Thoracic aorta (tissue), 2 donors: ENCODE results near the gene PSMG2. TPM values are rescaled to one million over a fixed set of nuclear protein-coding genes. Genes with fewer than 3 reads are reported as not detected.

Source experiments
- ATAC-seq: fragments of 150-250 bp; one replicate; pipeline ENCODE4 v1.8.0; 2017; ENCODE audit warnings: low read depth; ENCODE audit not compliant: insufficient number of reproducible peaks, low FRiP score
- DNase-seq: peaks from one replicate; pipeline ENCODE4 v3.0.0-alpha.2; 2020; ENCODE audit warnings: low spot score
- H3K27ac ChIP-seq, 2 donors: fragments of 200-600 bp; sonication (generic); 1 replicate in 1 of 2; 2 replicates in 1 of 2; pipeline ENCODE4 v1.5.1; 2016; ENCODE audit warnings: mild to moderate bottlenecking in 2 of 2, moderate library complexity in 2 of 2
- H3K27me3 ChIP-seq: fragments of 200-600 bp; sonication (generic); replicated peaks from 2 replicates; pipeline ENCODE4 v1.6.0; 2016; ENCODE audit warnings: mild to moderate bottlenecking; ENCODE audit not compliant: insufficient read depth
- H3K36me3 ChIP-seq: fragments of 200-600 bp; sonication (generic); one replicate; pipeline ENCODE4 v1.5.1; 2016
- H3K4me1 ChIP-seq, 2 donors: fragments of 200-600 bp; sonication (generic); 1 replicate in 1 of 2; 2 replicates in 1 of 2; pipeline versions ENCODE4 v1.5.1 to v1.6.0; 2016; ENCODE audit warnings: low read depth in 2 of 2, mild to moderate bottlenecking in 1 of 2; ENCODE audit not compliant: control insufficient read depth in 1 of 2
- H3K4me3 ChIP-seq: fragments of 200-600 bp; sonication (generic); 2 replicates; pipeline ENCODE4 v1.5.1; 2016; ENCODE audit warnings: mild to moderate bottlenecking
- H3K9me3 ChIP-seq: fragments of 200-600 bp; sonication (generic); 2 replicates; pipeline ENCODE4 v1.5.1; 2016
- total RNA-seq, 2 donors: library from RNA; depleted of rRNA; stranded (reverse); fragments of >200 nt; gene quantifications; one replicate each; pipeline versions ENCODE4 v1.1.0 to v1.2.3, GENCODE V29; 2016
- TF ChIP-seq, protein P1 (sequence below): fragments of 200-600 bp; sonication (generic); IDR thresholded peaks from one replicate; pipeline ENCODE4 v1.5.1; 2019; ENCODE audit warnings: antibody characterized with exemption

The PSMG2 gene
- total RNA-seq, 2 donors from 2014 or later = 64.6 to 65.9 TPM

DNA sequence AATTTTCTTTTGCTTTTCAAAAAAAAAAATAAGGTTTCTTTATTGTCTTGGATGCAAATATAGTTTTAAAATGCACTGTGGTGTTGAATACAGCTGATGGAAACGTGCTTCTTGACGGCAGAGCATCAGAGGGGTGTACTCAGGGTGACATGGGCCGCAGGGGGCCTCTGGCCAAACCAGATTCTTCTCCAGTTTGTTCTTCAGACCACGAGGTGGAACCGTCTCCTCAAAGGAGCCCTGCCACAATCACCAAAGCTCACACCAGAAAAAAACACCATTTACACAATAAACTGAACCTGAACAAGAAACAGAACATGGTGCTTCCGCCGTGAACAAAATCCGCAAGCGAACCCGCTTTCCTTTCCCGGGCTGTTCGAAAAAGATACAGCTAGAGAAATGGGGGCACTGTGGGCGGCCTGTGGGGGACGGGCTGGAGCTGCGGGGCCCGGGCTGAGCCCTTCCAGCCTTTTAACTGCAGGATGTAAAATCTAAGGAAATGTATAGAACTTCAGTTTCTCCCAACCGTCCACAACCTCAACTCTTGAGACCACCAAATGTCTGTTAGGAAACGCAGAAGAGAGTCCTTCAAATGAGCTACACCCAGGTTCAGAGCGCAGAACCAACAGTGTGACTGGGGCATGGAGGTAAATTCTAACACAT lies 34.5 kb downstream of the PSMG2 start:
- H3K9me3 ChIP-seq = no peaks in the 10 kb centered on the region
- no peak overlapping the region for H3K4me3 ChIP-seq
- ATAC-seq (no peak), DNase-seq (no peak)
- TF ChIP-seq, protein P1, sequence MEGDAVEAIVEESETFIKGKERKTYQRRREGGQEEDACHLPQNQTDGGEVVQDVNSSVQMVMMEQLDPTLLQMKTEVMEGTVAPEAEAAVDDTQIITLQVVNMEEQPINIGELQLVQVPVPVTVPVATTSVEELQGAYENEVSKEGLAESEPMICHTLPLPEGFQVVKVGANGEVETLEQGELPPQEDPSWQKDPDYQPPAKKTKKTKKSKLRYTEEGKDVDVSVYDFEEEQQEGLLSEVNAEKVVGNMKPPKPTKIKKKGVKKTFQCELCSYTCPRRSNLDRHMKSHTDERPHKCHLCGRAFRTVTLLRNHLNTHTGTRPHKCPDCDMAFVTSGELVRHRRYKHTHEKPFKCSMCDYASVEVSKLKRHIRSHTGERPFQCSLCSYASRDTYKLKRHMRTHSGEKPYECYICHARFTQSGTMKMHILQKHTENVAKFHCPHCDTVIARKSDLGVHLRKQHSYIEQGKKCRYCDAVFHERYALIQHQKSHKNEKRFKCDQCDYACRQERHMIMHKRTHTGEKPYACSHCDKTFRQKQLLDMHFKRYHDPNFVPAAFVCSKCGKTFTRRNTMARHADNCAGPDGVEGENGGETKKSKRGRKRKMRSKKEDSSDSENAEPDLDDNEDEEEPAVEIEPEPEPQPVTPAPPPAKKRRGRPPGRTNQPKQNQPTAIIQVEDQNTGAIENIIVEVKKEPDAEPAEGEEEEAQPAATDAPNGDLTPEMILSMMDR = no peak
- no peaks in the 10 kb centered on the region for H3K27me3 ChIP-seq
- H3K4me1 ChIP-seq = no peaks in the 10 kb centered on the region
- H3K36me3 ChIP-seq = no peaks in the 10 kb centered on the region
- no peak overlapping the region for H3K27ac ChIP-seq

DNA sequence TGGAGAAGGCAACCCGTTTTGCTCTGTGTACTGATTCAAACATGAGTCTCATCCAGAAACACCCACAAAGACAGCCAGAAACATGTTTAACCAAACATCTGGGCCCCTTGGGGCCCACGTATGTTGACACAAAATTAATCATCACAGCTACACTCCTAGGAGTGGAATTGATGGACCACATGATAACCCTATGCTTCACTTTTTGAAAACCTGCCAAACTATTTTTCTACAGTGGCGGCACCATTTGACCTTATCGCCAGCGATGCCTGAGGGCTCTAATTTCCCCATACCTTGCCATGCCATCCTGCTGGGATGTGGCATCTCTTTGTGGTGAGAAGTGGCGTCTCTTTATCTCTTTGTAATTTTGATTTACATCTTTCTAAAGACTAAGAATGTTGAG lies 38.5 kb downstream of the PSMG2 start:
- Histone ChIP-seq H3K4me1 (no peaks in the 10 kb centered on the region), H3K36me3 (no peaks in the 10 kb centered on the region), H3K4me3 (no peak overlapping the region), H3K9me3 (no peaks in the 10 kb centered on the region), H3K27ac (no peak overlapping the region), H3K27me3 (no peaks in the 10 kb centered on the region)
- DNase-seq (no peak), ATAC-seq (no peak)
- TF ChIP-seq, protein P1 = no peak

DNA sequence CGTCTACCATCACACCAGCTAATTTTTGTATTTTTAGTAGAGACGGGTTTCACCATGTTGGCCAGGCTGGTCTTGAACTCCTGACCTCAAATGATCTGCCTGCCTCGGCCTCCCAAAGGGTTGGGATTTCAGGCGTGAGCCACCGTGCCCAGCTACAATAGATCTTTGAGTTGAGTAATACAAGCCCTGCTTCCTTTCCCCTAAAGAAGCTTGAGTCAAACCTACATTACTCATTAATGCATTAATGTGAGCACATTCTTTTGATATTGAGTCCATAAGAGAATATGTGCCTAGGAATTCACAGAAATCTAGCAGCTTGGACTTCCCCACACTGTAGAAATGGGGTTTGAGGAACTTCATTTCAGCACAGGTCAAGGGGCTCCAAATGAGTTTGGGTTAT lies 39.6 kb downstream of the PSMG2 start:
- DNase-seq = no peak
- H3K27me3 ChIP-seq = no peaks in the 10 kb centered on the region
- H3K27ac ChIP-seq = no peak overlapping the region
- H3K4me1 ChIP-seq = no peaks in the 10 kb centered on the region
- H3K9me3 ChIP-seq = no peaks in the 10 kb centered on the region
- no peaks in the 10 kb centered on the region for H3K36me3 ChIP-seq
- no peak overlapping the region for H3K4me3 ChIP-seq
- ATAC-seq = no peak
- TF ChIP-seq, protein P1 = no peak

- ATAC-seq (no peak), DNase-seq (no peak)
- H3K36me3 ChIP-seq = no peaks in the 10 kb centered on the region
Measured at GRCh38 chr18:12744103-12744502, 41.3 kb downstream of the PSMG2 start.

DNA sequence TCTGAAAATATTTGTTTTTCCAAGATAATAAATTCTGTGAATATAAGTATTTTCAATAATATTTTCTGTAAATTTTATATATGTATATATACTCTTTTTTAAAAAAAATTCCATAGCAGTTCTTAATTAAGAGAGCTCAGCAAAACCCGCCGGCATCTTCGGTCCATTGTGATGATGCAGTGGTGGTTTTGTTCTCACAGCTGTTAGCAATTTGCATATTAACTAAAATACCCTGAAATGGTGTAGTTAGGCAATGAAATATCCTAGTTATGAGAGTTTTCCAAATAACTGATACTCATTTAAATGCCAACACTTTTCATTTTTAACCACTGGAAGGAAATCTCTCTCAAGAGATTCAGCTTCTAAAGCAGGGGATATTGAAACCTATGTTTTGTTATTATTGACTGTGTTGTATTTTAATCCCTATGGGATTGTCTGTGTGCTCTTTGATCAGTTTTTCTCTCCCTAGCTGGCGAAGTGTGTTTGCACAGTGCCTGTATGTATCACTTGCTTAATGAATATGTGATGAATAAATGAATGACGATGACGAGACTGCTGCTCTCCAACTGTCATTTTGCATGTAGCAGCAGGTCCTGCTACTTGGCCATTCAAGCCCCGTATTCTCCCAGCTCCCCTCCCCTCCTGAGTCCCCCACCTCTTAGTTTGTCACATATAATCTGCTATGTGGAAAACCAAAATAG lies 42.4 kb downstream of the PSMG2 start:
- Histone ChIP-seq H3K9me3 (no peaks in the 10 kb centered on the region), H3K27ac (no peak overlapping the region), H3K4me1 (peaks cover 0 to 14% of the 10 kb centered on the region in 2 donors), H3K4me3 (no peak overlapping the region), H3K36me3 (no peaks in the 10 kb centered on the region), H3K27me3 (no peaks in the 10 kb centered on the region)
- no peak for ATAC-seq
- TF ChIP-seq, protein P1 = no peak
- DNase-seq = no peak

More at GRCh38 chr18:12744103-12744502, 41.3 kb downstream of the PSMG2 start:
- no peaks in the 10 kb centered on the region for H3K9me3 ChIP-seq
- H3K4me3 ChIP-seq = no peak overlapping the region
- H3K4me1 ChIP-seq = peaks cover 0 to 5% of the 10 kb centered on the region in 2 donors
- H3K27me3 ChIP-seq = no peaks in the 10 kb centered on the region
- TF ChIP-seq, protein P1 = peak; percentile 52
- no peak overlapping the region for H3K27ac ChIP-seq
